Pancreas (tissue), 10 donors: ENCODE data around the gene GPR18. TPM values are rescaled to one million over a fixed set of nuclear protein-coding genes. Genes with fewer than 3 reads are reported as not detected.

Source experiments
- ATAC-seq, 4 donors: fragments of 200-7000 bp; cut with Tn5 transposase; one replicate each; pipeline versions ENCODE4 v1.8.0 to v1.9.1; 2020; ENCODE audit warnings: mild to moderate bottlenecking in 4 of 4, moderate library complexity in 4 of 4
- DNase-seq, 6 donors: peaks; one replicate each; pipeline ENCODE4 v3.0.0-alpha.2; 2020
- FAIRE-seq: peaks from 2 replicates; lab custom pipeline; 2012; peaks lifted over from hg19 to GRCh38; lab: Jason Lieb, UNC
- H3K27ac ChIP-seq, 4 donors: fragments of 200-600 bp; sonication (generic); 1 replicate in 3 of 4; 2 replicates in 1 of 4; pipeline versions ENCODE4 v1.5.0 to v1.8.0; 2020
- H3K27me3 ChIP-seq, 4 donors: fragments of 200-600 bp; one replicate each; pipeline ENCODE4 v1.8.0; 2021
- H3K36me3 ChIP-seq, 3 donors: fragments of 200-600 bp; sonication (generic) in 1 of 3; one replicate each; pipeline versions ENCODE4 v1.5.0 to v1.8.0; 2020 to 2021
- H3K4me1 ChIP-seq, 3 donors: fragments of 200-600 bp; one replicate each; pipeline ENCODE4 v1.8.0; 2021
- H3K4me3 ChIP-seq, 4 donors: fragments of 200-600 bp; sonication (generic) in 2 of 4; one replicate each; pipeline versions ENCODE4 v1.5.0 to v1.8.0; 2020 to 2021
- H3K9me3 ChIP-seq, 4 donors: fragments of 200-600 bp; one replicate each; pipeline ENCODE4 v1.8.0; 2021
- WGBS, 2 donors: extraction: QIAGEN DNeasy Blood & Tissue Kit; methylation state at CpG; one replicate each; pipeline ENCODE4 v1.1.7; 2013; 5-methylcytosine and 5-hydroxymethylcytosine counted together
- intact Hi-C, 3 donors: fragments of 100-400 bp; cut with DNase I; formaldehyde crosslinking; loops; one replicate each; pipeline versions ENCODE4 v1.11.1 to v1.14.2; 2022
- polyA plus RNA-seq, 2 donors: library from polyadenylated mRNA; stranded (reverse); fragments of 200-250 nt; gene quantifications; one replicate each; pipeline ENCODE4 v1.2.3, GENCODE V29; 2013
- total RNA-seq, 6 donors: library from RNA; stranded (reverse); fragmentation: NEBNext Ultra II Directional in 4 of 6; extraction: Animal tissue kit (Norgen Biotek cat#: 25700) in 4 of 6; gene quantifications; one replicate each; pipeline versions ENCODE4 v1.2.1 to v1.2.4, GENCODE V29; 2021 to 2023
- TF ChIP-seq, protein P1 (sequence below), 4 donors: fragments of 200-600 bp; sonication (generic) in 3 of 4; IDR thresholded peaks; one replicate each; pipeline versions ENCODE4 v1.5.0 to v1.8.0; 2021; ENCODE audit warnings: antibody characterized with exemption in 4 of 4
- donor health status: healthy with polysubstance abuse.
- donor health status: DM: no; HTN: no; CAD: no; lungs with moderate emphysema.
- donor health status: DM: no; HTN: no; CAD: no.
- donor health status: control.
- donor health status: control.
- donor health status: Bipolar disorder and iron deficiency.
- donor health status: DM: yes; HTN: yes; CAD: no.
- donor health status: DM: no; HTN: no; CAD: no.
- donor health status: DM: no; HTN: no; CAD: no.
- donor health status: DM: yes; HTN: yes; CAD: no.

The GPR18 gene
- total and polyA plus RNA-seq, 8 donors: 0.14 to 0.22 TPM; not detected in 6

GRCh38 chr13:99227331-99227900 is 30.8 kb downstream of the GPR18 start:
- FAIRE-seq: no peak
- Histone ChIP-seq H3K27ac (no peak overlapping the region), H3K4me3 (no peak overlapping the region), H3K4me1 (peaks cover 0 to 12% (median 0%) of the 10 kb centered on the region in 3 donors), H3K36me3 (no peaks in the 10 kb centered on the region), H3K9me3 (no peaks in the 10 kb centered on the region), H3K27me3 (no peaks in the 10 kb centered on the region)
- 93 to 96% methylated on average over 6 of the region's 6 CpGs for WGBS, 2 donors
- intact Hi-C loops: no loop called here
- TF ChIP-seq, protein P1, sequence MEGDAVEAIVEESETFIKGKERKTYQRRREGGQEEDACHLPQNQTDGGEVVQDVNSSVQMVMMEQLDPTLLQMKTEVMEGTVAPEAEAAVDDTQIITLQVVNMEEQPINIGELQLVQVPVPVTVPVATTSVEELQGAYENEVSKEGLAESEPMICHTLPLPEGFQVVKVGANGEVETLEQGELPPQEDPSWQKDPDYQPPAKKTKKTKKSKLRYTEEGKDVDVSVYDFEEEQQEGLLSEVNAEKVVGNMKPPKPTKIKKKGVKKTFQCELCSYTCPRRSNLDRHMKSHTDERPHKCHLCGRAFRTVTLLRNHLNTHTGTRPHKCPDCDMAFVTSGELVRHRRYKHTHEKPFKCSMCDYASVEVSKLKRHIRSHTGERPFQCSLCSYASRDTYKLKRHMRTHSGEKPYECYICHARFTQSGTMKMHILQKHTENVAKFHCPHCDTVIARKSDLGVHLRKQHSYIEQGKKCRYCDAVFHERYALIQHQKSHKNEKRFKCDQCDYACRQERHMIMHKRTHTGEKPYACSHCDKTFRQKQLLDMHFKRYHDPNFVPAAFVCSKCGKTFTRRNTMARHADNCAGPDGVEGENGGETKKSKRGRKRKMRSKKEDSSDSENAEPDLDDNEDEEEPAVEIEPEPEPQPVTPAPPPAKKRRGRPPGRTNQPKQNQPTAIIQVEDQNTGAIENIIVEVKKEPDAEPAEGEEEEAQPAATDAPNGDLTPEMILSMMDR (IDR thresholded peaks at IDR 0.05): no peak
- DNase-seq: no peak
- ATAC-seq: no peak

DNA sequence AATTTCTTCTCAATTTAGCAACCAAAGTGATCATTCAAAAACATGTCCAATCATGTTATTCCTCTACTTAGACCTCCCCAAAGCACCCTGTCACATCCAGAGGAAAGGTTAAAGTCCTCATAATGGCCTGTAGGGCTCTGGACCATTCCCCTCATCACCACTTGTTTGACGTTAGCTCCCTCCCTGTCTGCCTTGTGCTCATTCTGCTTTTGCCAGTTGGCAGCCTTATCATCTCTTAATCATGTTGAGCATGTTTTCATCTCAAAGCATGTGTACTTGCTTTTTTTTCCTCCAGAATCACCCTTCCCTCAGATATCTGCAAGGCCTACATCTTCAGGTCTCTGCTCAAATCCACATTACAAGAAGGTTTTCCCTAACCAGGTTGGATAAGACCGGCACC is 31.7 kb downstream of the GPR18 start:
- FAIRE-seq (no peak), DNase-seq (no peak), ATAC-seq (no peak)
- no peaks in the 10 kb centered on the region for H3K9me3 ChIP-seq
- no peaks in the 10 kb centered on the region for H3K36me3 ChIP-seq
- H3K27ac ChIP-seq: no peak overlapping the region
- H3K4me3 ChIP-seq: no peak overlapping the region
- no peaks in the 10 kb centered on the region for H3K27me3 ChIP-seq
- intact Hi-C loops: no loop called here
- TF ChIP-seq, protein P1 (IDR thresholded peaks at IDR 0.05): no peak
- peaks cover 0 to 12% (median 0%) of the 10 kb centered on the region in 3 donors for H3K4me1 ChIP-seq
- 71 to 75% methylated on average over 2 of the region's 2 CpGs for WGBS, 2 donors

DNA sequence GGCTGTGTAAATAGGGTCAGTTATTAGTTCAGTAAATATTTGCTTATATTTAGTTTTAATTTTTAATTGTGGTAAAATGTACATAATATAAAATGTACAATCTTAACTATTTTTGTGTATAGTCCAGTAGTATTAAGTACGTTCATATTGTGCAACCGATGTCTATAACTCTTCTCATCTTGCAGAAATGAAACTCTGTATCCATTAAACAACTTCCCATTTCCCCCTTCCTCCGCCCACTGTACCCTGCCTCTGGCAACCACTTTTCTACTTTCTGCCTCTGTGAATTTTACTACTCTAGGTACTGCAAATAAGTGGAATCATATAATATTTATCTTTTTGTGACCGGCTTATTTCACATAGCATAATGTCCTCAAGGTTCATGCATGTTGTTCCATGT is 33.1 kb downstream of the GPR18 start:
- H3K4me3 ChIP-seq: no peak overlapping the region
- intact Hi-C loops: no loop called here
- H3K9me3 ChIP-seq: no peaks in the 10 kb centered on the region
- FAIRE-seq (no peak), ATAC-seq (peak in 1 of 4 donors; percentile 61), DNase-seq (no peak)
- no peaks in the 10 kb centered on the region for H3K36me3 ChIP-seq
- H3K27ac ChIP-seq: no peak overlapping the region
- no peaks in the 10 kb centered on the region for H3K27me3 ChIP-seq
- WGBS, 2 donors: 69 to 92% methylated on average over 4 of the region's 4 CpGs
- TF ChIP-seq, protein P1 (IDR thresholded peaks at IDR 0.05): no peak
- peaks cover 0 to 12% (median 7%) of the 10 kb centered on the region in 3 donors for H3K4me1 ChIP-seq

- H3K4me1 ChIP-seq: peaks cover 0 to 13% (median 9%) of the 10 kb centered on the region in 3 donors
- no peaks in the 10 kb centered on the region for H3K9me3 ChIP-seq
- no peaks in the 10 kb centered on the region for H3K27me3 ChIP-seq
- FAIRE-seq: no peak
- DNase-seq: no peak
- intact Hi-C loops: no loop called here
- H3K27ac ChIP-seq: no peak overlapping the region
- no peaks in the 10 kb centered on the region for H3K36me3 ChIP-seq
- TF ChIP-seq, protein P1 (IDR thresholded peaks at IDR 0.05): no peak
- ATAC-seq: peak in 1 of 4 donors; percentile 12
- 57 to 74% methylated on average over 2 of the region's 2 CpGs for WGBS, 2 donors
- no peak overlapping the region for H3K4me3 ChIP-seq
These were observed 34.2 kb downstream of the GPR18 start for GRCh38 chr13:99224021-99224420.

GRCh38 chr13:99223587-99223986 is 34.6 kb downstream of the GPR18 start:
- H3K9me3 ChIP-seq: no peaks in the 10 kb centered on the region
- ATAC-seq (no peak), FAIRE-seq (no peak), DNase-seq (no peak)
- H3K4me3 ChIP-seq: no peak overlapping the region
- intact Hi-C loops: no loop called here
- peaks cover 0 to 18% (median 6%) of the 10 kb centered on the region in 3 donors for H3K4me1 ChIP-seq
- no peaks in the 10 kb centered on the region for H3K27me3 ChIP-seq
- no peak overlapping the region for H3K27ac ChIP-seq
- TF ChIP-seq, protein P1 (IDR thresholded peaks at IDR 0.05): no peak
- WGBS, 2 donors: 43 to 50% methylated on average over 1 of the region's 1 CpG
- H3K36me3 ChIP-seq: no peaks in the 10 kb centered on the region
